Fibroblast of lung (primary cell): ENCODE results near the gene SUSD6. TPM values are rescaled to one million over a fixed set of nuclear protein-coding genes. Genes with fewer than 3 reads are reported as not detected.

Experiments used
- DNase-seq, 2 donors: peaks; one replicate each; pipeline versions ENCODE4 v3.0.0 to v3.0.0-alpha.2; 2010; ENCODE audit warnings: low read depth in 2 of 2
- H2AFZ ChIP-seq: 2 replicates; pipeline ENCODE4 v1.5.1; 2012; ENCODE audit warnings: low read length, control low read depth, inconsistent platforms
- H3K27ac ChIP-seq: 2 replicates; pipeline ENCODE4 v1.5.1; 2011; ENCODE audit warnings: low read length, control low read depth; ENCODE audit not compliant: insufficient read depth
- H3K27me3 ChIP-seq: 2 replicates; pipeline ENCODE4 v1.5.1; 2011; ENCODE audit warnings: mild to moderate bottlenecking, low read length; ENCODE audit not compliant: control insufficient read depth, insufficient read depth
- H3K36me3 ChIP-seq: 2 replicates; pipeline ENCODE4 v1.5.1; 2011; ENCODE audit warnings: low read length; ENCODE audit not compliant: control insufficient read depth, insufficient read depth
- H3K4me1 ChIP-seq: 2 replicates; pipeline ENCODE4 v1.5.1; 2011; ENCODE audit warnings: low read length; ENCODE audit not compliant: control insufficient read depth, insufficient read depth; ENCODE audit errors: extremely low read depth
- H3K4me2 ChIP-seq: 2 replicates; pipeline ENCODE4 v1.5.1; 2011; ENCODE audit warnings: low read length, control low read depth; ENCODE audit not compliant: insufficient read depth; ENCODE audit errors: extremely low read depth
- H3K4me3 ChIP-seq, 4 experiments: fragments of 200-600 bp in 1 of 4; sonication (generic) in 1 of 4; replicated peaks in 1 of 4; 2 replicates each; pipeline ENCODE4 v1.5.1; 2011 to 2016; ENCODE audit warnings: low read length in 4 of 4, low read depth in 3 of 4, mild to moderate bottlenecking in 3 of 4, control low read depth in 2 of 4, inconsistent platforms in 1 of 4, mixed read lengths in 1 of 4; ENCODE audit not compliant: insufficient read depth in 1 of 4; ENCODE audit errors: control extremely low read depth in 1 of 4
- H3K79me2 ChIP-seq: 2 replicates; pipeline ENCODE4 v1.5.1; 2012; ENCODE audit warnings: mild to moderate bottlenecking, low read length, inconsistent platforms; ENCODE audit not compliant: control insufficient read depth, insufficient read depth
- H3K9ac ChIP-seq: 2 replicates; pipeline ENCODE4 v1.5.1; 2011; ENCODE audit warnings: mild to moderate bottlenecking, low read length, control low read depth; ENCODE audit not compliant: insufficient read depth
- H3K9me3 ChIP-seq: 2 replicates; pipeline ENCODE4 v1.5.1; 2012; ENCODE audit warnings: low read depth, low read length; ENCODE audit not compliant: control insufficient read depth, insufficient read depth
- H4K20me1 ChIP-seq: 2 replicates; pipeline ENCODE4 v1.5.1; 2011; ENCODE audit warnings: low read length; ENCODE audit not compliant: control insufficient read depth, insufficient read depth; ENCODE audit errors: extremely low read depth
- CTCF ChIP-seq, 2 donors: IDR thresholded peaks in 1 of 2; conservative IDR thresholded peaks in 1 of 2; 1 replicate in 1 of 2; 2 replicates in 1 of 2; pipeline ENCODE4 v1.5.1; 2011 to 2012; ENCODE audit warnings: low read length in 2 of 2, control low read depth in 1 of 2, inconsistent platforms in 1 of 2, low read depth in 1 of 2, mild to moderate bottlenecking in 1 of 2
- EZH2 ChIP-seq: IDR thresholded peaks from 2 replicates; pipeline ENCODE4 v1.5.1; 2012; ENCODE audit warnings: low read length, control low read depth, mild to moderate bottlenecking; ENCODE audit errors: missing control alignments
- polyA plus RNA-seq, 2 donors: library from polyadenylated mRNA; depleted of rRNA in 1 of 2; stranded (reverse) in 1 of 2; unstranded in 1 of 2; fragments of >200 nt; gene quantifications; 2 replicates each; pipeline ENCODE4 v1.2.1, GENCODE V29; 2011 to 2012; ENCODE audit warnings: missing spikeins in 1 of 2
- total RNA-seq: library from RNA; depleted of rRNA; stranded (reverse); fragments of >200 nt; gene quantifications from 2 replicates; pipeline ENCODE4 v1.2.1, GENCODE V29; 2014

SUSD6 gene
- total and polyA plus RNA-seq, 2 donors (not counting 1 experiment from before 2014, with no cell fraction given), result 9.1 to 11.4 TPM

GRCh38 chr14:69701857-69702256, 90.5 kb downstream of the SUSD6 start:
- H3K4me2 ChIP-seq, result no peak overlapping the region
- no peaks in the 10 kb centered on the region for H4K20me1 ChIP-seq
- H3K27ac ChIP-seq, result no peak overlapping the region
- no peaks in the 10 kb centered on the region for H3K4me1 ChIP-seq
- no peaks in the 10 kb centered on the region for H3K36me3 ChIP-seq
- no peak for TF ChIP-seq CTCF (conservative IDR thresholded peaks at IDR 0.05 in 1 of 2, IDR thresholded peaks at IDR 0.05 in 1 of 2; ENCODE audit: low read depth in 1 of 2, low read length in 2 of 2)
- no peak for TF ChIP-seq EZH2
- DNase-seq, result no peak
- no peaks in the 10 kb centered on the region for H3K79me2 ChIP-seq
- no peak overlapping the region for H3K9ac ChIP-seq
- no peaks in the 10 kb centered on the region for H3K27me3 ChIP-seq
- no peaks in the 10 kb centered on the region for H3K9me3 ChIP-seq
- H2AFZ ChIP-seq, result no peak overlapping the region
- no peak overlapping the region for H3K4me3 ChIP-seq

- no peaks in the 10 kb centered on the region for H3K4me1 ChIP-seq
- no peak overlapping the region for H3K4me2 ChIP-seq
- no peaks in the 10 kb centered on the region for H3K9me3 ChIP-seq
- no peaks in the 10 kb centered on the region for H3K36me3 ChIP-seq
- TF ChIP-seq CTCF (conservative IDR thresholded peaks at IDR 0.05 in 1 of 2, IDR thresholded peaks at IDR 0.05 in 1 of 2; ENCODE audit: low read depth in 1 of 2, low read length in 2 of 2), result no peak
- no peak for TF ChIP-seq EZH2
- no peak for DNase-seq
- no peaks in the 10 kb centered on the region for H4K20me1 ChIP-seq
- no peak overlapping the region for H2AFZ ChIP-seq
- H3K27ac ChIP-seq, result no peak overlapping the region
- H3K79me2 ChIP-seq, result no peaks in the 10 kb centered on the region
- H3K4me3 ChIP-seq, result no peak overlapping the region
- no peak overlapping the region for H3K9ac ChIP-seq
- H3K27me3 ChIP-seq, result no peaks in the 10 kb centered on the region
These were observed 91.9 kb downstream of the SUSD6 start for GRCh38 chr14:69703047-69704039.

GRCh38 chr14:69704319-69704718, 92.9 kb downstream of the SUSD6 start:
- Histone ChIP-seq H3K36me3 (no peaks in the 10 kb centered on the region), H3K9me3 (no peaks in the 10 kb centered on the region), H2AFZ (no peak overlapping the region), H3K4me1 (no peaks in the 10 kb centered on the region), H3K79me2 (no peaks in the 10 kb centered on the region), H4K20me1 (no peaks in the 10 kb centered on the region), H3K27me3 (no peaks in the 10 kb centered on the region), H3K27ac (no peak overlapping the region), H3K9ac (no peak overlapping the region), H3K4me3 (no peak overlapping the region), H3K4me2 (no peak overlapping the region)
- TF ChIP-seq CTCF (conservative IDR thresholded peaks at IDR 0.05 in 1 of 2, IDR thresholded peaks at IDR 0.05 in 1 of 2; ENCODE audit: low read depth in 1 of 2, low read length in 2 of 2) (no peak), EZH2 (no peak)
- no peak for DNase-seq
